Measurements from ENCODE around the gene LPAR6. TPM values are rescaled to one million over a fixed set of nuclear protein-coding genes. Genes with fewer than 3 reads are reported as not detected.
"Not testable (repeated sequence)": the region's sequence is repeated elsewhere in the genome, so short reads cannot be mapped to it uniquely, and the experiment has no call there.

The LPAR6 gene
- total and polyA plus RNA-seq, 4 donors = 28.7 to 65.8 (median 45.4) TPM

DNA sequence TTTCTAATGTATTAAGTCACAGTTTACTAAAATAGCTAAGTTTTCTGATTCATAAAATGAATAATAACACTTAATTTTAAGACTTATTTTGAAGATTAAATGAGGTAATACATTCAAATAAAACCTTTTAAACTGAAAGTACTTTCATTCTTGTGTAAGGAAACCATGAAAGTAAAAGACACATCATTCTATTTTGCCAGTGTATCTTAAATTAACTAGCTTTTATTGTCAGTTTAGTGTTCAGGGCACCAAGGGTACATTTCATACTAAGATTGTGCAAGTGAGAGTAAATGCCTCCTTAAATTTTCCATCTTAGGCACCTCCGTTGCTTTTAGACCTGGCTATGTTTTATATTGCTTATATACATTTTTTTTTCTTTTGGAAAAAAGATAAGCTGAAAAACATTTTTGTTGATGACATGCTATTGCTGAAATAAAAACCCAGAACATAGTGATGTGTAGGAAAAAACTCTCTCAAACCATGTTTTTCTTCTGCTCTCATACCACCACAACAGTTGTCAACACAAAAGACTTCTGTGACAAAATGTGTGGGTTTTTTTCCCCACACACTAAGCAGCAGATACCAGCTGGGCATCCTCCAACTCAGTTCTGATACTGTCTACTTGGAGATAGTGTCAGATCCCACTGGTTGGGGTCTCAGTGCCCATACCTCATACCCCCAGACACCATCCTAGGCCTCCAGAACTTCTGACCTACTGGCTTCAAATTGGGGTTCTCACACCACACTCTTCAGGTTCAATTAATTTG lies 30.7 kb upstream of the LPAR6 start:
- WGBS (ENCODE audit: insufficient coverage) = no CpG with 5 or more reads among the region's 1 CpG
- DNase-seq (ENCODE audit: low read depth in 4 of 6, low spot score in 6 of 6) = no peak
- H3K4me3 ChIP-seq (ENCODE audit: low read depth, low read length) = no peak overlapping the region
- H3K4me1 ChIP-seq (ENCODE audit: control insufficient read depth, insufficient read depth, low read length) = no peaks in the 10 kb centered on the region
- H3K36me3 ChIP-seq (ENCODE audit: control insufficient read depth, insufficient read depth, low read length) = no peaks in the 10 kb centered on the region
- no peak overlapping the region for H3K27ac ChIP-seq (ENCODE audit: low read depth, low read length)
- H3K9me3 ChIP-seq (ENCODE audit: control insufficient read depth, insufficient read depth, low read length) = no peaks in the 10 kb centered on the region
- H3K27me3 ChIP-seq (ENCODE audit: control insufficient read depth, insufficient read depth, low read length) = no peaks in the 10 kb centered on the region

DNA sequence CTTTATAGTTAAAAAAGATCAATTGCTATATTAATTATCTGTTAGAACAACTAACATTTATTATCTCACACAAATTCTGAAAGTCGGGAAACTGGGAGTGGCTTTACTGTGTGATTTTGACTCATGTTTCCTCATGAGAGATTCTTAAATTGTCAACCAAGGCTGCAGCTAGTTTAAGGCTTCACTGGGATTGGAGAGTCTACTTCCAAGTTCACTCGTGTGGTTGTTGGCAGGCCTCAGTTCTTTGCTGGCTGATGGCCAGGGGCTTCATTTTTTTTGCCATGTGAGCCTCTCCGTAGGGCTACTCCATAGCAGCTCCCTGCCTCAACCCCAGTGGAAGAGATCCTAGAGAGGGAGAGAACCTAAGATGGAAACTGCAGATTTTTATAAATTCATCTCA lies 24.5 kb upstream of the LPAR6 start:
- no peaks in the 10 kb centered on the region for H3K9me3 ChIP-seq (ENCODE audit: control insufficient read depth, insufficient read depth, low read length)
- H3K4me1 ChIP-seq (ENCODE audit: control insufficient read depth, insufficient read depth, low read length) = no peaks in the 10 kb centered on the region
- H3K4me3 ChIP-seq (ENCODE audit: low read depth, low read length) = no peak overlapping the region
- no peaks in the 10 kb centered on the region for H3K27me3 ChIP-seq (ENCODE audit: control insufficient read depth, insufficient read depth, low read length)
- H3K27ac ChIP-seq (ENCODE audit: low read depth, low read length) = peak overlapping the region; percentile 15
- DNase-seq (ENCODE audit: low read depth in 4 of 6, low spot score in 6 of 6) = peak in 3 of 6 donors; percentile 22 to 75 (median 46)
- 0% methylated on average over 1 of the region's 3 CpGs for whole genome bisulfite sequencing (ENCODE audit: insufficient coverage)
- H3K36me3 ChIP-seq (ENCODE audit: control insufficient read depth, insufficient read depth, low read length) = no peaks in the 10 kb centered on the region

DNA sequence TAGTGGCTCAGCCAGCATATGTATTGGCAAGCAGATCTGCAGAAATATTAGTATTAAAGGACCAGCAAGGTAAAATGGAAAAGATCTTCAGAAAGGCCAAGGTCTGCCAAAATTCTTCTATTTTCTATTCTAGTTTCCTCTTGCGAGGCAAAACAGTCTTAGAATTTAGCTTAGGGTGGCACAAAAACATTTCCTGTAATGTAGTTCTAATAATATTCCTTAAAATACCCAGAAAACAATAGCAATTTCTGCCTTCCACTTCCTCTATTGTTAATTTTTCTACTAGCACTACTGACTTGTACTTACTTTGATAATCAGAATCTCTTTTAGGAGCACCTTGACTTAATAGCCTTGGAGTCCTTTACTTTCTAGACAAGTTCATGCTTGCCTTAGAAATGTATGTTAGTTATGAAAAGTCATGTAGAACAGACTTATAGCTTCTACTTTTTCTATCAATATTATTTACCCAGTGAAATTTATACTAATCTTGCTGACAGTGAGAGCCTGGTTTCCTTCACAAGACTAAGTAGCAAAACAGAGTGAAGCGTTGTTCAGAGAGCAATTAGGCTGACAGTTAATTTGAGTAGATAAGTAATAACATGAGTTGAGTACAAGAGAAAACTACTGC lies 23.9 kb upstream of the LPAR6 start:
- no peaks in the 10 kb centered on the region for H3K4me1 ChIP-seq (ENCODE audit: control insufficient read depth, insufficient read depth, low read length)
- H3K36me3 ChIP-seq (ENCODE audit: control insufficient read depth, insufficient read depth, low read length) = no peaks in the 10 kb centered on the region
- no peaks in the 10 kb centered on the region for H3K27me3 ChIP-seq (ENCODE audit: control insufficient read depth, insufficient read depth, low read length)
- peak in 1 of 6 donors; percentile 5 for DNase-seq (ENCODE audit: low read depth in 4 of 6, low spot score in 6 of 6)
- no peak overlapping the region for H3K4me3 ChIP-seq (ENCODE audit: low read depth, low read length)
- H3K27ac ChIP-seq (ENCODE audit: low read depth, low read length) = no peak overlapping the region
- WGBS (ENCODE audit: insufficient coverage) = no CpG with 5 or more reads among the region's 2 CpGs
- H3K9me3 ChIP-seq (ENCODE audit: control insufficient read depth, insufficient read depth, low read length) = no peaks in the 10 kb centered on the region

DNA sequence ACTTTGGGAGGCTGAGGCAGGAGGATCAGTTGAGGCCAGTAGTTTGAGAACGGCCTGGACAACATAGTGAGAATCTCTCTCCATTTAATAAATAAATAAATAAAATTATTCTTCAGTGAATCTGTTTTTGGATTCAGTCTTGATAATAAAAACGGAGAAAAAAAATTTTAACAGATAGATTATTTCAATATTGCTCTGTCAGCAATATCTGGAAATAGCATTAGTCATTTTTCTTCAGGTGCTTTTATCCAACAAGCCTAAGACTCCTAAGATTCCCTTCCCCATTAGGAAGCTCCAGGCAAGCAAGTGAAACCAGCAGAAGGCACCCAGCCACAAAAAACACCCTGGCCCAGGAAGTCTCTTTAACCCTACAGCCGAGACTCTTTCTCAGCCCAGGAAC lies 21.3 kb upstream of the LPAR6 start:
- Histone ChIP-seq H3K4me1 (ENCODE audit: control insufficient read depth, insufficient read depth, low read length) (no peaks in the 10 kb centered on the region), H3K36me3 (ENCODE audit: control insufficient read depth, insufficient read depth, low read length) (no peaks in the 10 kb centered on the region), H3K4me3 (ENCODE audit: low read depth, low read length) (no peak overlapping the region), H3K9me3 (ENCODE audit: control insufficient read depth, insufficient read depth, low read length) (no peaks in the 10 kb centered on the region), H3K27ac (ENCODE audit: low read depth, low read length) (no peak overlapping the region), H3K27me3 (ENCODE audit: control insufficient read depth, insufficient read depth, low read length) (no peaks in the 10 kb centered on the region)
- 100% methylated on average over 1 of the region's 3 CpGs for WGBS (ENCODE audit: insufficient coverage)
- no peak for DNase-seq (ENCODE audit: low read depth in 4 of 6, low spot score in 6 of 6)

DNA sequence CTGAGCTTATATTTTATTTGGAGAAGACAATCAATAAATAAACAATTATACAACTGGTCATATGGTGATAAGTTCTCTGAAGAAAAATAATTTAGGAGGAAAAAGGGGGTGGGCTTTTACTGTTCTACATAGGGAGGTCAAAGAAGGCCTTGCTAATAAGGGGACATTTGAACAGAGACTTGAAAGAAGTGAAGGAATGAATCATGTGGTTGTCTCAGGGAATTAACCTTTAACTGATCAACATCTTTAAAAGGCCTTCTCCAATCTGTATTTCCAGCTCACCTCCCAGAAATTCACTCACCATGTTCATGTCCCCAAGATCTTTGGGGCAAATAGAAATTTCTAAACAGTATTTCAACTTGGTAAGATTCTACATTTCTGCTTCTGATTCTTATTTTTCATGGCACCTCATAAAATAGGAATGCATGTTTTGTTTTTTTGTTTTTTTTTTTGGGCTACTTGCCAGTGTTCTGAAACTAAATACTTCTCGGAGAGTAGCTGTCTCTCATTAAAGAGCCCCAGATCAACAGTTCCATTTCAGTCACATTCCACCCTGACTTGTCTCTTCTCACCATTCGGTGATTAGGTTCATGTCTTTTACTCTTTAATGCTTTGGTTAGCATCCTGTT lies 19.2 kb upstream of the LPAR6 start:
- Histone ChIP-seq H3K4me1 (ENCODE audit: control insufficient read depth, insufficient read depth, low read length) (no peaks in the 10 kb centered on the region), H3K27me3 (ENCODE audit: control insufficient read depth, insufficient read depth, low read length) (no peaks in the 10 kb centered on the region), H3K4me3 (ENCODE audit: low read depth, low read length) (no peak overlapping the region), H3K27ac (ENCODE audit: low read depth, low read length) (peak overlapping the region; percentile 47), H3K9me3 (ENCODE audit: control insufficient read depth, insufficient read depth, low read length) (no peaks in the 10 kb centered on the region), H3K36me3 (ENCODE audit: control insufficient read depth, insufficient read depth, low read length) (no peaks in the 10 kb centered on the region)
- 56% methylated on average over 1 of the region's 2 CpGs for WGBS (ENCODE audit: insufficient coverage)
- DNase-seq (ENCODE audit: low read depth in 4 of 6, low spot score in 6 of 6) = peak in 1 of 6 donors; percentile 23

DNA sequence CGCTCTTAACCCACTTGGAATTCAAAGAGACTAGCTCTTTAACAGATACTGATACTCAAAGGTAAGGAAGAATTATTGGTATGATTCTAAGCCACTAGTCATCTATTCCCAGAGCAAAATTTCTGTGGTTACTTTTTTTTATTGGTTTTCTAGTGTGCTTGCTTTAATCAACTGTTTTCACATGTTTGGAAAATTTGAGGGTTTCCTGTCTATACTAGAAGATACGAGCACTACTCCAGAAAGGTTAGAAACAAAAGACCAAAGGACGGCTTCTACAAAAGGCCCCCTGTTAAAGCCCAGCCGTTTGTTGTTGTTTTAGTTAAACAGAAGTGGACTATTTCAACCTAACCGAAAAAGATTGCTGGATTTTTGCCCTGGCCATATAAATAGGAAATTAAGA lies 18.5 kb upstream of the LPAR6 start:
- Histone ChIP-seq H3K27ac (ENCODE audit: low read depth, low read length) (peak overlapping the region; percentile 47), H3K9me3 (ENCODE audit: control insufficient read depth, insufficient read depth, low read length) (no peaks in the 10 kb centered on the region), H3K27me3 (ENCODE audit: control insufficient read depth, insufficient read depth, low read length) (no peaks in the 10 kb centered on the region), H3K36me3 (ENCODE audit: control insufficient read depth, insufficient read depth, low read length) (no peaks in the 10 kb centered on the region), H3K4me1 (ENCODE audit: control insufficient read depth, insufficient read depth, low read length) (no peaks in the 10 kb centered on the region), H3K4me3 (ENCODE audit: low read depth, low read length) (no peak overlapping the region)
- peak in 1 of 6 donors; percentile 28 for DNase-seq (ENCODE audit: low read depth in 4 of 6, low spot score in 6 of 6)
- no CpG with 5 or more reads among the region's 5 CpGs for WGBS (ENCODE audit: insufficient coverage)

DNA sequence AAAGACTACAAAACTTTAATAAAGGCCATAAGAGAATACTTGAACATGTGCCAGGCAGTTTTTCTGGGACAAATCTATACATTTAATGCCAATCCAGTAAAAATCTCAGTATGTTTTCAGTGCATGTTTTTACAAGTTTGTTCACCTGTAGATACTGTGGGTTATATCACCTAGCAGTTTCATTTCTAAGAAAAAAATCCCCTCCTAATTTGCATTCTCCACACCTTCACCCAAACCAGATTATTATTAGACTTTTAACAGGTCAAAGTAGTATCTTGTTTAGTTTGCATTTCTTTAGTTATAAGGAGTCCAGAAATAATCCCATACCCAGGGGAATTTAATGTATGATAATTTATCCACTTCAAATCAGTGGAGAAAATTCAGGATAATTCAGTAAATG lies 17.0 kb upstream of the LPAR6 start:
- no peak overlapping the region for H3K27ac ChIP-seq (ENCODE audit: low read depth, low read length)
- H3K36me3 ChIP-seq (ENCODE audit: control insufficient read depth, insufficient read depth, low read length) = no peaks in the 10 kb centered on the region
- no peak for DNase-seq (ENCODE audit: low read depth in 4 of 6, low spot score in 6 of 6)
- H3K9me3 ChIP-seq (ENCODE audit: control insufficient read depth, insufficient read depth, low read length) = no peaks in the 10 kb centered on the region
- no peaks in the 10 kb centered on the region for H3K4me1 ChIP-seq (ENCODE audit: control insufficient read depth, insufficient read depth, low read length)
- H3K27me3 ChIP-seq (ENCODE audit: control insufficient read depth, insufficient read depth, low read length) = no peaks in the 10 kb centered on the region
- no peak overlapping the region for H3K4me3 ChIP-seq (ENCODE audit: low read depth, low read length)

DNA sequence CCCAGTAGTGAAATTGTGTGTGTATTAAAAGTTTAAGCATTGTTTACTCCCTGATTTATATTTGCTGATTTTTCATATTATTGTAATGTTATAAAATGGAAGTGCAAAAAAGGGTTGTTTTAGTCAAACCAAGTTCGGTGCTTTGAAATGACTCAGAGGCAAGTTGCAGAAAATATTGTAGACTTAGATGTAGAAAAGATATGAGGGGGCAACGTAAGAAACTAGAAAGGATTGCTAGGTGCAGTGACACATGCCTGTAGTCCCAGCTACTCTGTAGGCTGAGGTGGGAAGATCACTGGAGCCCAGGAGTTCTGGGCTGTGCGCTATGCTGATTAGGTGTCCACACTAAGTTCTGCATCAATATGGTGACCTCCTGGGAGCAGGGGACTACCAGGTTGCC lies 16.1 kb upstream of the LPAR6 start:
- no peak for DNase-seq (ENCODE audit: low read depth in 4 of 6, low spot score in 6 of 6)
- H3K9me3 ChIP-seq (ENCODE audit: control insufficient read depth, insufficient read depth, low read length) = no peaks in the 10 kb centered on the region
- 96% methylated on average over 3 of the region's 3 CpGs for WGBS (ENCODE audit: insufficient coverage)
- no peak overlapping the region for H3K27ac ChIP-seq (ENCODE audit: low read depth, low read length)
- no peaks in the 10 kb centered on the region for H3K4me1 ChIP-seq (ENCODE audit: control insufficient read depth, insufficient read depth, low read length)
- H3K27me3 ChIP-seq (ENCODE audit: control insufficient read depth, insufficient read depth, low read length) = no peaks in the 10 kb centered on the region
- no peak overlapping the region for H3K4me3 ChIP-seq (ENCODE audit: low read depth, low read length)
- no peaks in the 10 kb centered on the region for H3K36me3 ChIP-seq (ENCODE audit: control insufficient read depth, insufficient read depth, low read length)

DNA sequence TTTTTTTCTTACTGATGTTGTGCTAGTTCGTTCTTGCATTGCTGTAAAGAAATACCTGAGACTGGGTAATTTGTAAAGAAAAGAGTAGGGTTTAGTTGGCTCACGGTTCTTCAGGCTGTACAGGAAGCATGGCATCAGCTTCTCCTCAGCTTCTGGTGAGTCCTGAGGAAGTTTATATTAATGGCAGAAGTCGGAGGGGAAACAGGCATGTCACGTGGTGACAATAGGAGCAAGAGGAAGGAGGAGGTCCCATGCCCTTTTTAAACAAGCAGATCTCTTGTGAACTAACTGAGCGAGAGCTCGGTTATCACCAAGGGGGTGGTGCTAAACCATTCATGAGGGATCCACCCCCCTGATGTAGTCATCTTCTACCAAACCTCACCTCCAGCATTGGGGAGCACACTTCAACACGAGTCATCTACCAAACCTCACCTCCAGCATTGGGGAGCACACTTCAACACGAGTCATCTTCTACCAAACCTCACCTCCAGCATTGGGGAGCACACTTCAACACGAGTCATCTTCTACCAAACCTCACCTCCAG lies 13.9 kb upstream of the LPAR6 start:
- H3K36me3 ChIP-seq (ENCODE audit: control insufficient read depth, insufficient read depth, low read length); H3K27me3 ChIP-seq (ENCODE audit: control insufficient read depth, insufficient read depth, low read length); H3K4me3 ChIP-seq (ENCODE audit: low read depth, low read length); H3K4me1 ChIP-seq (ENCODE audit: control insufficient read depth, insufficient read depth, low read length); H3K9me3 ChIP-seq (ENCODE audit: control insufficient read depth, insufficient read depth, low read length); H3K27ac ChIP-seq (ENCODE audit: low read depth, low read length); DNase-seq (ENCODE audit: low read depth in 4 of 6, low spot score in 6 of 6): not testable (repeated sequence)
- WGBS (ENCODE audit: insufficient coverage) = 84% methylated on average over 2 of the region's 9 CpGs

Data from spinal cord (tissue), 10 donors.